ENCODE data around the gene TALDO1. TPM values are rescaled to one million over a fixed set of nuclear protein-coding genes. Genes with fewer than 3 reads are reported as not detected.

The TALDO1 gene
- total RNA-seq: 301 and 355 TPM in 2 replicates

DNA sequence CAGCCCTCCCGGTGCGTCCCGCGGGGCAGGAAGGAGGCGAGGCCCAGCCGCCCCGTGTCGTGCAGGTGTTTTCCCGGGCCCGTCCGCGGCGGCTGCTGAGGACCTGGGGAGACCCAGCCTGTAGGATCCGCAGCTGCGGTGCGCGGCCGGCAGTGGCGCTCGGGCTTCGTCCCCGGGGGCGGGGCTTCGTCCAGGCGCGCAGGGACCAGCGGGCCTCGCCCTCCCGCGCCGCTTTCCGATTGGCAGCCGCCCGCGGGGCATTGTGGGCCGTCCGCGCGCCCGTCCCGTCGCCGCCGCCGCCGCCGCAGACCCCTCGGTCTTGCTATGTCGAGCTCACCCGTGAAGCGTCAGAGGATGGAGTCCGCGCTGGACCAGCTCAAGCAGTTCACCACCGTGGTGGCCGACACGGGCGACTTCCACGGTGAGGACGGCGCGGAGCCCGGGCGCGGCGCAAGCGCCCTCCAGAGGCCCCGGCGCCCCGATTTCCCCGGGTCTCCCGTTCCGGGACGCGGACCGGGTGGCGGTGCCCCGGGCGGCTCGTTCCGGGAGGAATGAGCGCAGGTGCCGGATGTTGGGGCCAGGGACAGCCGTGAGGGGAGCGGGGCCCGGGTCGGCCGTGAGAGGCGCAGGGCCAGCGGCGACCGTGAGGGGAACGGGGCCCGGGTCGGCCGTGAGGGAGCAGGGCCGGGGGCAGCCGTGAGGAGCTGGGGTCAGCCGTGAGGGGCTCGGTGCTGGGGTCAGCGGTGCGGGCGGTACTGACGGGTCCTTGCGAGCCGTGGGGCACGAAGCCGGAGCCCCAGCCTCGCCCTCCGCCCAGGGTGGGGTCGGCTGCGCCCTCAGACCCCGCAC is at the start of gene TALDO1:
TSS of gene TALDO1 (plus strand) at position 307 of the 849 bp plus-strand sequence. CDS start at position 325, 18 bp downstream.

DNA sequence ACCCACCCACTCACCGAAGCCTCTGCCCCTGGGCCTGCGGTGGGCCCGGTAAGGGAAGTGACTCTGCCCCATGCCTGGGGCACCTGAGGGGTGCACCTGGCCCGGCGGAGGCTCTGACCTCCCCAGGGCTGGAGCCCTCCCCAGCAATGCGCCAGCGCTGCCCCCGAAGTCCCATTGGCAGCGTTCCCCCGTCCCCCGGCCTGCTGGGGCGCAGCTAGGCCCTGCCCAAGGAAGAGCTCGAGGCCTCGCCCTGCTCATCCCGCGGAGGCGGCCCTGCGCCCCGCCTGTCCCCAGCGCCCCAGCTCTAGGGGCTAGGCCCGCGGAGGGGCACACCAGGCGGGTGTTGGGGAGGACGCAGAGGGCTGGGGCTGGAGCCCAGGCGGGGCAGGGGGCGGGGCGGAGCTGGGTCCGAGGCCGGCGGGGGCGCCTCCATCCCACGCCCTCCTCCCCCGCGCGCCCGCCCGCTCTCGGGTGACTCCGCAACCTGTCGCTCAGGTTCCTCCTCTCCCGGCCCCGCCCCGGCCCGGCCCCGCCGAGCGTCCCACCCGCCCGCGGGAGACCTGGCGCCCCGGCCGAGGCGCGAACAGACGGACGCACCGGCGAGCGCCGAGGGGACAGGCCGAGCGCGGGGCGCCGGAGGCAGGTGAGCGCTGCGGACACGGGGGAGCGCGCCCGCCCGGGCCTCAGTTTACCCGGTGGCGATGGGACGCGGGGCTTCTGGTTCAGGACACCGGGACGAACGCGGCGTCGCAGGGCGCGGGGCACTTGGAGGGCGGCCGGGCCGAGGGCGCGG is 41.4 kb upstream of the TALDO1 start, which contains the start of gene EPS8L2:
TSS of gene EPS8L2 (plus strand) at position 586 of the 793 bp plus-strand sequence. CDS start 3,177 bp downstream, outside the sequence.

DNA sequence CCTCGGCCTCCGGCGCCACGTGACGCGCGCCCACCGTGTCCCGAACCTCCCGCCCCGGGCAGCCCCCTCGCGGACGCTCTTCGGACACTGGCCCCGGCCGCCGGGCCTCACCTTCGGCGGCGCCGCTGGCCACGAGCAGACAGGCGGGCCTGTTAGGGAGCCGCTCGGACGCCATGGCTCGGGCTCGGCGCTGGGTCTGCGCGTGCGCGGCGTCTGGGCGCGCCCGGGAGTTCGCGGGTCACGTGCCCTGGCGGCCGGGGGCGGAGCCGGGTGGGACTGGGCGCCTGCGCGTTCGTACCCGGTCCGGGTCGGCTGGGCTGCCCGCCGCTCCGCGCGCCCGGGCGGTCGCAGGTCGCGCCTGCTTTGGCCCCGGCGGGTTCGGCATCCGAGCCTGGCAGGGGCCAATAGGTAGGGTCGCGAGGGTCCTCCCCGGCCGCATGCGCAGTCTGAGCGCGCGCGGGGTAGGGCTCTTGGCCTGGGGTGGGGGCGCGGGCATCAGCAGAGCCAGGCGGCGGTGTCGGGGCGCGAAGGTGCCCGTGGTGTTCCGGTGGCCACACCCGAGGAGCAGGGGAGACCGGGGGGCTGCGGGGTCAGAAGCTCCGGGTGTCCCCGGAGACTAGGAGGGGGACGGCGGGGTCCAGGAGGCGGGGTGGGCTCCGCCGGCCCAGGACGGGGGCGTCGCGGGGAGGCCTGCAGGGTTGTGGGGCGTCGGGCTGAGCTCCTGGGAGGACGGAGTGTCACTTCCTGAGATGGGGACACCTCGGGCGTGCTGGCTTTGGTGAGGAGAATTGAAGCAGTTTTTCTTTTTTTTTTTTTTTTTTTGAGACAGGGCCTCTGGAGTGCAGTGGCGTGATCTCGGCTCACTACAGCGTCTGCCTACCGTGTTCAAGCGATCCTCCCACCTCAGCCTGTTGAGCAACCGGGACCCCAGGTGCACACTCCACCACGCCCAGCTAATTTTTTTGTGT is 30.3 kb downstream of the TALDO1 start, which contains the start of gene GATD1:
TSS of gene GATD1 (minus strand) at position 200 of the 968 bp plus-strand sequence. CDS start at position 175, 25 bp downstream.

DNA sequence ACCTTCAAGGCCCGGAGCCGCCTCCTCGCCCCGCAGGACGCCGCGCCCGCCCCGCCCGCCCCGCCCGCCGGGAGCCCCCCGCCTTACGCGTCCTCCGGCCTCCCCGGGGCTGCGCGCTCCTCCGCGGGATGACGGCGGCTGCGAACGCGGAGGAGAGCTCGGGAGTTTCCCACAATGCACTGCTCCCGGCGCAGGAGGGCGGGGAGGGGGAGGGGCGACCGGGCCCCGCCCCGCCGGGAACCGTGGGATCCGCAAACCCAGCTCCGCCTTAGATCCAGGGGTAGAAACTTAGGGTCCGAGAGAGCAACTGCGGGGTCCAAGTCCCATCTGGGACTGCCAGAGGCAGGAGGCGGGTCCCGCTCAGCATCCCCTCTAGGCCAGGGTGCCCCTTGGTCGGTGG is 42.7 kb downstream of the TALDO1 start, which contains the start of gene CEND1:
TSS of gene CEND1 (minus strand) at position 148 of the 400 bp plus-strand sequence. CDS start 1,514 bp downstream, outside the sequence.

DNA sequence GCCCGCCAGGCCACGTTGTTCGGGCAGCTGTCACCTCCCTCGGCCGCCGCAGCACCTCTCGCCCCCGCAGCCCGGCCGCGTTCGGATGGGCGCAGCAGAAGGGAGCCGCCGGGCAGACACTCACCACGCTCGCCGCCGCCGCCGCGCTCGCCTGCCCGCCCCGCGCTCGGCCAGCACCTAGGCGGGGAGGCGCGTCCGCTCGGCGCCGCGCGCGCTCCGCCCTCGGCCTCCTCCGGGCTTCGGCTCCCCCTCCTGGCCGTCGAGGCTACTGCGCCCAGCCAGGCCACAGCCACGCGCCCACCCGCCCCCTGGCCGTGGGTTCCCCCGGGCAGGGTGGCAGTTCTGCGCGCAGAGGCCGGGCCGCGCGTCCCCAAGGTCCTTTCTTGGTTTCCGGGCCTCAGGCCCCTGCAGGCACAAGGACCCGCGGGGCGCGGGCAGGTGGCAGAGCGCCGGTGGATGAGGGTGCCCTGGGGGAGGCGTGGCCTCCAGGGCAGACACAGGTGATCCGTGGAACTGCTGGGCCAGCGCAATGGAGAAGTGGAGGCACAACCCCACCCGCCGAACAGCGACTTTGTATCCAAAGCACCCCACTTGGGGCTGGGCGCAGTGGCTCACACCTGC is 50.9 kb downstream of the TALDO1 start, which contains the start of gene SLC25A22:
TSS of gene SLC25A22 (minus strand) at position 189 of the 621 bp plus-strand sequence. CDS start 3,275 bp downstream, outside the sequence.

DNA sequence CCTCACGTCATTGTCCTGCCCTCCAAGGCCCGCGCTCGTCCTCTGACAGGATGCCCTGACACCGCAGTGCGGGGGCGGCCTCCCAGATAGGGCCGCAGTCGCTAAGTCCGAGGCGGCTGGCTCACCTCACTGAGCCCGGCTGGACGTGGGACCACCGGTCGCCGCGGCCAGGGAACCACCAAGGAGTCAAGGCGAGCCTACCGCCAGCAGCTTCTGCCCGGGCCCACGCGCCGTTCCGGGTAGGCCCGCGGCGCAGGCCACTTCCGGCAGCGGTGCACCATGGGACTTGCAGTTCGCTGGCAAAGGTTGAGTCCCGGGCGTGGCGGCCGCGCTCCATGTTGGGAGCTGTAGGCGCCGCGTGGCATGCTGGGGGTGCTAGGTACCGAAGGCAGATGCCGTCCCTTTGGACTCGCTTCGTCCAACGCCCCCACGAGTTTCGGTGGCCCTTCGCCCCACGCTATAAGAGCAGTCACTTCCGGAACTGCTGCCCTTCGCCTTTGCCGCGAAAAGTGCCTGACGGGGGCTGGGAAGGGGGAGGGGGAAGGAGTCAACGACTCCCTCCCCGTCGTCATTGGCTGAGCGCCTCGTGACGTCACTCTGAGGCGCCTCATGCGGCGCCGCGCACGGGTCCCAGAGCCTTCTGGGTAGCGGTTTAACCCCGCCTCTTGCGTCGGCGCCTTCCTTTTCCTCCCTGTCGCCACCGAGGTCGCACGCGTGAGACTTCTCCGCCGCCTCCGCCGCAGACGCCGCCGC is 62.2 kb downstream of the TALDO1 start, which contains the start of gene RPLP2:
TSS of gene RPLP2 (plus strand) at position 681 of the 753 bp plus-strand sequence. CDS start 268 bp downstream, outside the sequence.

Other genes starting within 250 kb of the TALDO1 start
- 293 and 326 TPM in 2 replicates for gene RNH1, start 240.2 kb upstream of the TALDO1 start, total RNA-seq
- 123 and 134 TPM in 2 replicates for gene HRAS, start 211.9 kb upstream of the TALDO1 start, total RNA-seq
- gene LRRC56, start 209.9 kb upstream of the TALDO1 start, total RNA-seq: 0.23 and 0.56 TPM in 2 replicates
- gene LMNTD2, start 186.7 kb upstream of the TALDO1 start, total RNA-seq: 0.56 and 1.7 TPM in 2 replicates
- gene RASSF7, start 186.5 kb upstream of the TALDO1 start, total RNA-seq: 82.9 and 90.5 TPM in 2 replicates
- 26.3 and 30.6 TPM in 2 replicates for gene PHRF1, start 171.0 kb upstream of the TALDO1 start, total RNA-seq
- 6.9 and 12.0 TPM in 2 replicates for gene IRF7, start 131.5 kb upstream of the TALDO1 start, total RNA-seq
- gene CDHR5, start 122.5 kb upstream of the TALDO1 start, total RNA-seq: not detected in 2 replicates
- gene SCT, start 120.3 kb upstream of the TALDO1 start, total RNA-seq: not detected in 2 replicates
- gene DRD4, start 110.2 kb upstream of the TALDO1 start, total RNA-seq: not detected in 2 replicates
- 24.2 and 27.1 TPM in 2 replicates for gene DEAF1, start 52.2 kb upstream of the TALDO1 start, total RNA-seq
- 18.9 and 28.6 TPM in 2 replicates for gene TMEM80, start 51.6 kb upstream of the TALDO1 start, total RNA-seq
- gene EPS8L2, start 41.2 kb upstream of the TALDO1 start, total RNA-seq: 117 and 146 TPM in 2 replicates
- 27.6 and 42.5 TPM in 2 replicates for gene GATD1, start 30.0 kb downstream of the TALDO1 start, total RNA-seq
- gene CEND1, start 42.6 kb downstream of the TALDO1 start, total RNA-seq: 0.07 TPM in 1 of 2 replicates, not detected in the other
- 19.5 and 22.4 TPM in 2 replicates for gene SLC25A22, start 50.8 kb downstream of the TALDO1 start, total RNA-seq
- gene PIDD1, start 57.8 kb downstream of the TALDO1 start, total RNA-seq: 13.4 and 16.1 TPM in 2 replicates
- gene RPLP2, start 62.5 kb downstream of the TALDO1 start, total RNA-seq: 650 and 899 TPM in 2 replicates
- gene PNPLA2, start 71.5 kb downstream of the TALDO1 start, total RNA-seq: 14.3 and 15.4 TPM in 2 replicates
- gene CRACR2B, start 80.5 kb downstream of the TALDO1 start, total RNA-seq: 2.4 and 3.0 TPM in 2 replicates
- gene CD151, start 85.5 kb downstream of the TALDO1 start, total RNA-seq: 323 and 365 TPM in 2 replicates
- 149 and 226 TPM in 2 replicates for gene POLR2L, start 95.1 kb downstream of the TALDO1 start, total RNA-seq
- gene TSPAN4, start 95.4 kb downstream of the TALDO1 start, total RNA-seq: 89.6 and 96.4 TPM in 2 replicates
- 105 and 107 TPM in 2 replicates for gene CHID1, start 163.3 kb downstream of the TALDO1 start, total RNA-seq
- 33.8 and 39.9 TPM in 2 replicates for gene AP2A2, start 178.4 kb downstream of the TALDO1 start, total RNA-seq